Mammary epithelial cell (primary cell): ENCODE results near the gene DOK7.

Experiments used
- EZH2 ChIP-seq: IDR thresholded peaks from 2 replicates; pipeline ENCODE4 v1.6.1; 2012; ENCODE audit warnings: low read length, inconsistent platforms, borderline replicate concordance
- TF ChIP-seq, protein P1 (sequence below), 2 donors: IDR thresholded peaks in 1 of 2; conservative IDR thresholded peaks in 1 of 2; 2 replicates each; pipeline ENCODE4 v1.5.1; 2011 to 2012; ENCODE audit warnings: inconsistent platforms in 2 of 2, low read length in 2 of 2, mild to moderate bottlenecking in 2 of 2, control low read depth in 1 of 2, low read depth in 1 of 2; ENCODE audit not compliant: insufficient read depth in 1 of 2; ENCODE audit errors: extremely low read depth in 1 of 2

DNA sequence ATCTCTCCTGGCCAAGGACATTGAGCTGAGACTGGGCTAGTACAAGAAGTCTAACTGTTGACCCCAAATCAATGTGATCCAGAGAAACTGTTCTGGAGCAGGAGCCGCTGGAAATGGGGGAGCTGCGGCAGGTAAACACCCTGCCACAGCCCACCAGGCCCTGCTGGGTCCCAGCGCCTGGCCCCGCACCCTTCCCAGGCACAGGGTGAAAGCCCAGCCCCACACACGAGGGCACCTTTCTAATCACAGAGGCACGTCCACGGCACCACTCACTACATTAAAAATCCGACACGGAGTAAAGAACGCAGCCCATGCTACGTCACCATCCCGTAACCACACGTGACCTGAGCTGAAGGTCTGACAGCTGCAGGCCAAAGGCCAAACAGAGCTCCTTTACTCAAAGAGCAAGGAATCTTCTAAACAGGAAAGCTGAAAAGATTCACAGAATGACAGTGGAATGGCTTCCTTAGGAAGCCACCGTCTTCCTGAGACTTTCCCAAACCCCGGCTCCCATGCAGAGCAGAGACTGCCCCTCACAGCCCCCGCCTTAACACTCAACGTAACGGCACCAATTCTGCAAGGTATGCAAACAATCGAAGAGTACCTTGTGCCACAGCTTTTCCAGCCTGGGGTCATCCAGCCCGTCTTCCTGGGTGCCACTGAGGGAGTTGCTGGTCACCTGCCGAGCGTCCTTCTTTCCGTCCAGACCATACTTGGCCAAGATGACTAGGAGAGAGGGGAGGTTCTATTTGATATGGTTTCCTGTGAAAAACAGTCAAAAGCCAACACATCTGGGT lies 56.6 kb downstream of the DOK7 start:
- TF ChIP-seq, protein P1, sequence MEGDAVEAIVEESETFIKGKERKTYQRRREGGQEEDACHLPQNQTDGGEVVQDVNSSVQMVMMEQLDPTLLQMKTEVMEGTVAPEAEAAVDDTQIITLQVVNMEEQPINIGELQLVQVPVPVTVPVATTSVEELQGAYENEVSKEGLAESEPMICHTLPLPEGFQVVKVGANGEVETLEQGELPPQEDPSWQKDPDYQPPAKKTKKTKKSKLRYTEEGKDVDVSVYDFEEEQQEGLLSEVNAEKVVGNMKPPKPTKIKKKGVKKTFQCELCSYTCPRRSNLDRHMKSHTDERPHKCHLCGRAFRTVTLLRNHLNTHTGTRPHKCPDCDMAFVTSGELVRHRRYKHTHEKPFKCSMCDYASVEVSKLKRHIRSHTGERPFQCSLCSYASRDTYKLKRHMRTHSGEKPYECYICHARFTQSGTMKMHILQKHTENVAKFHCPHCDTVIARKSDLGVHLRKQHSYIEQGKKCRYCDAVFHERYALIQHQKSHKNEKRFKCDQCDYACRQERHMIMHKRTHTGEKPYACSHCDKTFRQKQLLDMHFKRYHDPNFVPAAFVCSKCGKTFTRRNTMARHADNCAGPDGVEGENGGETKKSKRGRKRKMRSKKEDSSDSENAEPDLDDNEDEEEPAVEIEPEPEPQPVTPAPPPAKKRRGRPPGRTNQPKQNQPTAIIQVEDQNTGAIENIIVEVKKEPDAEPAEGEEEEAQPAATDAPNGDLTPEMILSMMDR (conservative IDR thresholded peaks at IDR 0.05 in 1 of 2, IDR thresholded peaks at IDR 0.05 in 1 of 2; ENCODE audit: extremely low read depth in 1 of 2, insufficient read depth in 1 of 2, low read depth in 1 of 2, low read length in 2 of 2), result no peak
- TF ChIP-seq EZH2, result no peak
